ENCODE measurements around the gene GLMN. TPM values are rescaled to one million over a fixed set of nuclear protein-coding genes. Genes with fewer than 3 reads are reported as not detected.

GLMN gene
- total and polyA plus RNA-seq, 2 of the 13 experiments (the other 11 are each of a cell fraction or from before 2014, with no cell fraction given), result 5.9 to 18.4 TPM

- TF ChIP-seq PRDM10 (CRISPR knock-in tag; IDR thresholded peaks at IDR 0.05; ENCODE audit: low read depth) (0 out of 2 replicates have a peak, but pooled peaks have one; percentile 18), GMEB2 (CRISPR knock-in tag; IDR thresholded peaks at IDR 0.05; ENCODE audit: low read depth) (no peak), XBP1 (CRISPR knock-in tag; IDR thresholded peaks at IDR 0.05) (no peak), DRAP1 (CRISPR knock-in tag; IDR thresholded peaks at IDR 0.05) (peak; percentile 92), ZNF629 (CRISPR knock-in tag; conservative IDR thresholded peaks at IDR 0.05) (no peak), CBX5 (CRISPR knock-in tag; IDR thresholded peaks at IDR 0.05; ENCODE audit: borderline replicate concordance) (no peak), ZFP41 (CRISPR knock-in tag; IDR thresholded peaks at IDR 0.05; ENCODE audit: borderline replicate concordance) (no peak), HNRNPLL (IDR thresholded peaks at IDR 0.05; ENCODE audit: low read depth, low read length, poor library complexity, severe bottlenecking) (peak; percentile 82), PHF20 (CRISPR knock-in tag; IDR thresholded peaks at IDR 0.05) (peak; percentile 42; the same call in 1 of the 2 replicates), PHF8 (CRISPR knock-in tag; IDR thresholded peaks at IDR 0.05) (peak; percentile 94), ZNF20 (CRISPR knock-in tag; IDR thresholded peaks at IDR 0.05) (peak; percentile 86; the same call in 1 of the 2 replicates), ZNF44 (CRISPR knock-in tag; IDR thresholded peaks at IDR 0.05) (no peak), RORA (CRISPR knock-in tag; IDR thresholded peaks at IDR 0.05) (no peak), ZNF264 (CRISPR knock-in tag; IDR thresholded peaks at IDR 0.05) (peak; percentile 81; the same call in 1 of the 2 replicates), NR2F6 (IDR thresholded peaks at IDR 0.05) (no peak), NR2F6 (CRISPR knock-in tag; IDR thresholded peaks at IDR 0.05) (no peak), ZNF276 (CRISPR knock-in tag; IDR thresholded peaks at IDR 0.05; ENCODE audit: low read depth) (no peak; the same call in 1 of the 2 replicates), SALL1 (CRISPR knock-in tag; IDR thresholded peaks at IDR 0.05) (peak; percentile 75), SUZ12 (IDR thresholded peaks at IDR 0.05; ENCODE audit: low read depth, low read length) (no peak), NCOA1 (CRISPR knock-in tag; IDR thresholded peaks at IDR 0.05) (no peak)
Measured at GRCh38 chr1:92298573-92299476, at the start of gene GLMN, which contains the start of gene RPAP2 (continued).
